Activated CD4-positive, alpha-beta memory T cell treated with anti-CD3 and anti-CD28 coated beads for 36 hours (primary cell): Measurements from ENCODE around the gene TMPRSS7. TPM values are rescaled to one million over a fixed set of nuclear protein-coding genes. Genes with fewer than 3 reads are reported as not detected.
"Not testable (repeated sequence)": the region's sequence is repeated elsewhere in the genome, so short reads cannot be mapped to it uniquely, and the experiment has no call there.

Experiments used
- CTCF ChIA-PET: fragments of 350-600 bp; sonication (Branson Sonifier 250); formaldehyde crosslinking; loops from one replicate; lab custom pipeline; 2021; ENCODE audit warnings: antibody characterized with exemption, inconsistent platforms; lab: Charles Lee
- POLR2A ChIA-PET: fragments of 350-600 bp; sonication (Branson Sonifier 250); formaldehyde crosslinking; loops from one replicate; lab custom pipeline; 2021; ENCODE audit warnings: antibody characterized with exemption; lab: Charles Lee
- DNase-seq: peaks from one replicate; pipeline ENCODE4 v3.0.0-alpha.2; 2020
- H3K27ac Mint-ChIP-seq: one replicate; pipeline ENCODE4 v1.8.0; 2021; ENCODE audit warnings: mixed read lengths
- H3K27me3 Mint-ChIP-seq: one replicate; pipeline ENCODE4 v1.8.0; 2021; ENCODE audit warnings: mixed read lengths
- H3K36me3 Mint-ChIP-seq: one replicate; pipeline ENCODE4 v1.8.0; 2021; ENCODE audit warnings: mixed read lengths
- H3K4me1 Mint-ChIP-seq: one replicate; pipeline ENCODE4 v1.8.0; 2021; ENCODE audit warnings: low read depth, mixed read lengths
- H3K4me3 Mint-ChIP-seq: one replicate; pipeline ENCODE4 v1.8.0; 2021; ENCODE audit warnings: mild to moderate bottlenecking, mixed read lengths
- H3K9me3 Mint-ChIP-seq: one replicate; pipeline ENCODE4 v1.8.0; 2021; ENCODE audit warnings: mixed read lengths
- intact Hi-C: fragments of 100-400 bp; cut with micrococcal nuclease; formaldehyde crosslinking; loops from one replicate; pipeline ENCODE4 v1.15.1; 2023
- total RNA-seq, 2 experiments: library from RNA; stranded (reverse); gene quantifications; one replicate each; pipeline ENCODE4 v1.2.3, GENCODE V29; 2021

TMPRSS7 gene
- total RNA-seq, 2 experiments from 2014 or later, result not detected

GRCh38 chr3:112041321-112041720 is 6.8 kb downstream of the TMPRSS7 start:
- ChIA-PET CTCF (interaction anchor here (1.0 to 5.6 kb wide), 3 partner anchors 13 to 51 kb away, joined by 3 to 49 read pairs (median 11); no protein-coding TSS in a partner anchor), POLR2A (no interaction called here)
- intact Hi-C loops, result loop anchor here (5.0 to 10.0 kb wide), 2 partner anchors 39 to 177 kb away; no protein-coding TSS in a partner anchor

GRCh38 chr3:112042842-112043280 is 8.3 kb downstream of the TMPRSS7 start:
- no peaks in the 10 kb centered on the region for H3K9me3 Mint-ChIP-seq
- DNase-seq, result no peak
- CTCF ChIA-PET, result interaction anchor here (0.6 to 5.6 kb wide), 41 partner anchors 8 to 519 kb away, joined by 3 to 50 read pairs (median 4); partner anchors contain the start of genes ABHD10, ATG3, PHLDB2 and SLC35A5
- H3K36me3 Mint-ChIP-seq, result no peaks in the 10 kb centered on the region
- no peaks in the 10 kb centered on the region for H3K27me3 Mint-ChIP-seq
- H3K27ac Mint-ChIP-seq, result no peak overlapping the region
- H3K4me3 Mint-ChIP-seq, result no peak overlapping the region
- intact Hi-C loops, result loop anchor here (1.0 to 10.0 kb wide), 7 partner anchors 22 to 326 kb away; no protein-coding TSS in a partner anchor
- H3K4me1 Mint-ChIP-seq, result peaks cover 2% of the 10 kb centered on the region
- POLR2A ChIA-PET, result no interaction called here

More at GRCh38 chr3:112041321-112041720, 6.8 kb downstream of the TMPRSS7 start:
- DNase-seq, result no peak
- Mint-ChIP-seq H3K4me1 (no peaks in the 10 kb centered on the region), H3K9me3 (peaks cover 2% of the 10 kb centered on the region), H3K27me3 (no peaks in the 10 kb centered on the region), H3K36me3 (no peaks in the 10 kb centered on the region), H3K27ac (no peak overlapping the region), H3K4me3 (no peak overlapping the region)

- Mint-ChIP-seq H3K27me3 (no peaks in the 10 kb centered on the region), H3K9me3 (no peaks in the 10 kb centered on the region), H3K4me1 (peaks cover 2% of the 10 kb centered on the region), H3K27ac (no peak overlapping the region), H3K4me3 (no peak overlapping the region), H3K36me3 (no peaks in the 10 kb centered on the region)
- POLR2A ChIA-PET, result no interaction called here
- peak; percentile 62 for DNase-seq
- CTCF ChIA-PET, result interaction anchor here (0.6 to 5.6 kb wide), 45 partner anchors 9 to 518 kb away, joined by 3 to 50 read pairs (median 4); partner anchors contain the start of genes ABHD10, ATG3, PHLDB2 and SLC35A5
- intact Hi-C loops, result loop anchor here (1.0 to 10.0 kb wide), 7 partner anchors 23 to 326 kb away; no protein-coding TSS in a partner anchor
Measured at GRCh38 chr3:112043621-112044201, 9.2 kb downstream of the TMPRSS7 start.

- CTCF ChIA-PET, result interaction anchor here (1.0 to 5.6 kb wide), 3 partner anchors 33 to 329 kb away, joined by 3 to 50 read pairs (median 49); no protein-coding TSS in a partner anchor
- Mint-ChIP-seq H3K27me3 (peaks cover under 1% of the 10 kb centered on the region), H3K4me1 (peaks cover 2% of the 10 kb centered on the region), H3K36me3 (no peaks in the 10 kb centered on the region), H3K4me3 (no peak overlapping the region), H3K27ac (no peak overlapping the region), H3K9me3 (no peaks in the 10 kb centered on the region)
- no peak for DNase-seq
- intact Hi-C loops, result loop anchor here (10.0 kb wide), 1 partner anchor 182 kb away; no protein-coding TSS in a partner anchor
- POLR2A ChIA-PET, result no interaction called here
Measured at GRCh38 chr3:112046599-112046998, 12.1 kb downstream of the TMPRSS7 start.

GRCh38 chr3:112047264-112047663 is 12.7 kb downstream of the TMPRSS7 start:
- POLR2A ChIA-PET, result no interaction called here
- intact Hi-C loops, result loop anchor here (10.0 kb wide), 1 partner anchor 182 kb away; no protein-coding TSS in a partner anchor
- Mint-ChIP-seq H3K4me1 (peaks cover 2% of the 10 kb centered on the region), H3K27ac (no peak overlapping the region), H3K36me3 (no peaks in the 10 kb centered on the region), H3K4me3 (no peak overlapping the region), H3K27me3 (peaks cover 5% of the 10 kb centered on the region), H3K9me3 (no peaks in the 10 kb centered on the region)
- CTCF ChIA-PET, result no interaction called here
- DNase-seq, result no peak

- Mint-ChIP-seq H3K9me3 (no peaks in the 10 kb centered on the region), H3K27me3 (peaks cover 7% of the 10 kb centered on the region), H3K4me3 (no peak overlapping the region), H3K36me3 (no peaks in the 10 kb centered on the region), H3K27ac (no peak overlapping the region), H3K4me1 (peaks cover 5% of the 10 kb centered on the region)
- POLR2A ChIA-PET, result no interaction called here
- intact Hi-C loops, result loop anchor here (10.0 kb wide), 1 partner anchor 184 kb away; no protein-coding TSS in a partner anchor
- CTCF ChIA-PET, result interaction anchor here (1.6 kb wide), 1 partner anchor 59 kb away, joined by 4 read pairs; no protein-coding TSS in a partner anchor
- DNase-seq, result no peak
Measured at GRCh38 chr3:112048911-112049310, 14.4 kb downstream of the TMPRSS7 start.

- Mint-ChIP-seq H3K4me3 (no peak overlapping the region), H3K27ac (no peak overlapping the region), H3K27me3 (peaks cover 11% of the 10 kb centered on the region), H3K4me1 (peaks cover 25% of the 10 kb centered on the region), H3K9me3 (no peaks in the 10 kb centered on the region), H3K36me3 (no peaks in the 10 kb centered on the region)
- no peak for DNase-seq
- POLR2A ChIA-PET, result no interaction called here
- CTCF ChIA-PET, result interaction anchor here (0.7 to 1.9 kb wide), 3 partner anchors 9 to 93 kb away, joined by 3 to 16 read pairs (median 4); no protein-coding TSS in a partner anchor
- intact Hi-C loops, result loop anchor here (10.0 kb wide), 1 partner anchor 1238 kb away; no protein-coding TSS in a partner anchor
Measured at GRCh38 chr3:112053229-112053628, 18.7 kb downstream of the TMPRSS7 start.

GRCh38 chr3:112056451-112056929 is 22.0 kb downstream of the TMPRSS7 start:
- peak; percentile 53 for DNase-seq

GRCh38 chr3:112059497-112059896 is 25.0 kb downstream of the TMPRSS7 start:
- Mint-ChIP-seq H3K9me3 (no peaks in the 10 kb centered on the region), H3K4me3 (no peak overlapping the region), H3K36me3 (no peaks in the 10 kb centered on the region), H3K4me1 (peaks cover 20% of the 10 kb centered on the region), H3K27ac (no peak overlapping the region), H3K27me3 (no peaks in the 10 kb centered on the region)
- ChIA-PET POLR2A (no interaction called here), CTCF (no interaction called here)
- intact Hi-C loops, result loop anchor here (10.0 kb wide), 1 partner anchor 1245 kb away; no protein-coding TSS in a partner anchor
- no peak for DNase-seq

More at GRCh38 chr3:112056451-112056929, 22.0 kb downstream of the TMPRSS7 start:
- ChIA-PET POLR2A (no interaction called here), CTCF (interaction anchor here (1.2 kb wide), 1 partner anchor 13 kb away, joined by 9 read pairs; no protein-coding TSS in a partner anchor)
- Mint-ChIP-seq H3K36me3 (no peaks in the 10 kb centered on the region), H3K27ac (peak overlapping the region; percentile 25), H3K27me3 (peaks cover 11% of the 10 kb centered on the region), H3K4me3 (peak overlapping the region; percentile 1), H3K4me1 (peaks cover 25% of the 10 kb centered on the region), H3K9me3 (no peaks in the 10 kb centered on the region)
- intact Hi-C loops, result loop anchor here (1.0 to 10.0 kb wide), 4 partner anchors 19 to 1242 kb away; no protein-coding TSS in a partner anchor

- intact Hi-C loops, result no loop called here
- ChIA-PET POLR2A (no interaction called here), CTCF (no interaction called here)
- Mint-ChIP-seq H3K9me3 (no peaks in the 10 kb centered on the region), H3K27me3 (no peaks in the 10 kb centered on the region), H3K4me3 (no peak overlapping the region), H3K36me3 (no peaks in the 10 kb centered on the region), H3K4me1 (peaks cover 16% of the 10 kb centered on the region), H3K27ac (no peak overlapping the region)
- no peak for DNase-seq
Measured at GRCh38 chr3:112061152-112061551, 26.6 kb downstream of the TMPRSS7 start.

- H3K4me1 Mint-ChIP-seq, result peaks cover 37% of the 10 kb centered on the region
- CTCF ChIA-PET, result interaction anchor here (1.2 kb wide), 1 partner anchor 59 kb away, joined by 3 read pairs; no protein-coding TSS in a partner anchor
- H3K9me3 Mint-ChIP-seq, POLR2A ChIA-PET, H3K36me3 Mint-ChIP-seq, H3K27me3 Mint-ChIP-seq: not testable (repeated sequence)
- peak overlapping the region; percentile 64 for H3K27ac Mint-ChIP-seq
- H3K4me3 Mint-ChIP-seq, result peak overlapping the region; percentile 60
- peak; percentile 86 for DNase-seq
- intact Hi-C loops, result loop anchor here (1.0 kb wide), 1 partner anchor 29 kb away; no protein-coding TSS in a partner anchor
Measured at GRCh38 chr3:112072387-112073060, 38.0 kb downstream of the TMPRSS7 start.
